HepG2 (cell line): Measurements from ENCODE around the gene RAB28.

Source experiments
- CHD2 ChIP-seq: IDR thresholded peaks from 2 replicates; pipeline ENCODE4 v1.6.1; 2011; ENCODE audit warnings: low read depth, low read length, improper control_type of control experiment
- MATR3 ChIP-seq: sonication (generic); formaldehyde crosslinking; IDR thresholded peaks from 2 replicates; pipeline ENCODE4 v1.4.0; 2020; ENCODE audit warnings: missing genetic modification reagents
- PCBP2 ChIP-seq: fragments of 200-400 bp; formaldehyde crosslinking; optimal IDR thresholded peaks from 2 replicates; pipeline ENCODE3; 2018; ENCODE audit warnings: low read length, low read depth; ENCODE audit not compliant: poor library complexity, severe bottlenecking
- POGZ ChIP-seq: sonication (generic); formaldehyde crosslinking; IDR thresholded peaks from 2 replicates; pipeline ENCODE4 v1.4.0; 2020; ENCODE audit warnings: mild to moderate bottlenecking, missing genetic modification reagents
- ZFP36 ChIP-seq: fragments of 150-350 bp; IDR thresholded peaks from 2 replicates; pipeline ENCODE4 v1.6.1; 2018; ENCODE audit warnings: borderline replicate concordance, low read length, low read depth; ENCODE audit not compliant: partially characterized antibody
- ZNF24 ChIP-seq: fragments of 450-650 bp; IDR thresholded peaks from 2 replicates; pipeline ENCODE4 v1.6.1; 2017; ENCODE audit warnings: antibody characterized with exemption, mild to moderate bottlenecking
- ZNF782 ChIP-seq: sonication (generic); formaldehyde crosslinking; IDR thresholded peaks from 2 replicates; pipeline ENCODE4 v1.4.0; 2020; ENCODE audit warnings: missing genetic modification reagents, mild to moderate bottlenecking, borderline replicate concordance
- TF ChIP-seq, protein P1 (sequence below): sonication (generic); formaldehyde crosslinking; IDR thresholded peaks from 2 replicates; pipeline ENCODE4 v1.5.0; 2020; ENCODE audit warnings: mild to moderate bottlenecking, missing genetic modification reagents, moderate library complexity
- TF ChIP-seq, protein P2 (sequence below): conservative IDR thresholded peaks from 2 replicates; pipeline ENCODE4 v1.6.1; 2018; ENCODE audit warnings: missing genetic modification reagents
- TF ChIP-seq, protein P3 (sequence below): sonication (generic); formaldehyde crosslinking; IDR thresholded peaks from 2 replicates; pipeline ENCODE4 v1.5.1; 2020; ENCODE audit warnings: mild to moderate bottlenecking, missing genetic modification reagents, moderate library complexity
- TF ChIP-seq, protein P4 (sequence below): sonication (generic); formaldehyde crosslinking; IDR thresholded peaks from 2 replicates; pipeline ENCODE4 v1.4.0; 2020; ENCODE audit warnings: missing genetic modification reagents

DNA sequence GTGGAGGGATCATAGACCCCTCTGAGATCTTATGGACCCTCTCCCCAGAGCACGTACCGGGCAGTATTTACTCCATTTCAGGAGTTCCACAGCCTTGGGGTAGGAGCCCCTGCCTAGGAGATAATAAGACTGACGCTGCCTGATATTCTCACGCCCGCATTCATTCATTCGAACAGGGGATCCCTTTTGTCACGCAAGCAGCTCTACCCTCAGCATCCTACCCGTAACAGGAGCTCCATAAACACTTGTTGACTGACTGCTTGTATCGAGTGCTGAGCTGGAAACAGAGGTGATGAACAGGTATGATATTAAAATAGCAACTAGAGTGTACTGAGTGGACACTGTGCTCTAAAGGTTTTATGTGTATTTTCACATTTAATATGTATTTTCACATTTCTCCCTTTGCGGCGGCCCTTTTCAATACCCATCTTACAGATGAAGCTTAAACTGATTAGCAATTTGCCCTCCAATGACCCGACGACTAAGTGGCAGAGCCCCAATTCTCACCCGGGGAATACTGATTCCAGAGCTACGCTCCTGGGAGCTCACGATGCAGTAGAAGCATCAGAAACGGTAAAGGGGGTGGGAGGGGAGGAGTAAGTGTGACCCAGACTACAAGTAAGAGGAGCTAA lies 888 bp downstream of the RAB28 start:
- no peak for TF ChIP-seq ZNF782 (CRISPR knock-in tag)
- TF ChIP-seq ZNF24, result no peak
- TF ChIP-seq, protein P1, sequence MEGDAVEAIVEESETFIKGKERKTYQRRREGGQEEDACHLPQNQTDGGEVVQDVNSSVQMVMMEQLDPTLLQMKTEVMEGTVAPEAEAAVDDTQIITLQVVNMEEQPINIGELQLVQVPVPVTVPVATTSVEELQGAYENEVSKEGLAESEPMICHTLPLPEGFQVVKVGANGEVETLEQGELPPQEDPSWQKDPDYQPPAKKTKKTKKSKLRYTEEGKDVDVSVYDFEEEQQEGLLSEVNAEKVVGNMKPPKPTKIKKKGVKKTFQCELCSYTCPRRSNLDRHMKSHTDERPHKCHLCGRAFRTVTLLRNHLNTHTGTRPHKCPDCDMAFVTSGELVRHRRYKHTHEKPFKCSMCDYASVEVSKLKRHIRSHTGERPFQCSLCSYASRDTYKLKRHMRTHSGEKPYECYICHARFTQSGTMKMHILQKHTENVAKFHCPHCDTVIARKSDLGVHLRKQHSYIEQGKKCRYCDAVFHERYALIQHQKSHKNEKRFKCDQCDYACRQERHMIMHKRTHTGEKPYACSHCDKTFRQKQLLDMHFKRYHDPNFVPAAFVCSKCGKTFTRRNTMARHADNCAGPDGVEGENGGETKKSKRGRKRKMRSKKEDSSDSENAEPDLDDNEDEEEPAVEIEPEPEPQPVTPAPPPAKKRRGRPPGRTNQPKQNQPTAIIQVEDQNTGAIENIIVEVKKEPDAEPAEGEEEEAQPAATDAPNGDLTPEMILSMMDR, result no peak
- no peak for TF ChIP-seq ZFP36
- TF ChIP-seq PCBP2, result no peak
- TF ChIP-seq, protein P2, sequence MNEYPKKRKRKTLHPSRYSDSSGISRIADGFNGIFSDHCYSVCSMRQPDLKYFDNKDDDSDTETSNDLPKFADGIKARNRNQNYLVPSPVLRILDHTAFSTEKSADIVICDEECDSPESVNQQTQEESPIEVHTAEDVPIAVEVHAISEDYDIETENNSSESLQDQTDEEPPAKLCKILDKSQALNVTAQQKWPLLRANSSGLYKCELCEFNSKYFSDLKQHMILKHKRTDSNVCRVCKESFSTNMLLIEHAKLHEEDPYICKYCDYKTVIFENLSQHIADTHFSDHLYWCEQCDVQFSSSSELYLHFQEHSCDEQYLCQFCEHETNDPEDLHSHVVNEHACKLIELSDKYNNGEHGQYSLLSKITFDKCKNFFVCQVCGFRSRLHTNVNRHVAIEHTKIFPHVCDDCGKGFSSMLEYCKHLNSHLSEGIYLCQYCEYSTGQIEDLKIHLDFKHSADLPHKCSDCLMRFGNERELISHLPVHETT (CRISPR knock-in tag), result no peak
- TF ChIP-seq, protein P3, sequence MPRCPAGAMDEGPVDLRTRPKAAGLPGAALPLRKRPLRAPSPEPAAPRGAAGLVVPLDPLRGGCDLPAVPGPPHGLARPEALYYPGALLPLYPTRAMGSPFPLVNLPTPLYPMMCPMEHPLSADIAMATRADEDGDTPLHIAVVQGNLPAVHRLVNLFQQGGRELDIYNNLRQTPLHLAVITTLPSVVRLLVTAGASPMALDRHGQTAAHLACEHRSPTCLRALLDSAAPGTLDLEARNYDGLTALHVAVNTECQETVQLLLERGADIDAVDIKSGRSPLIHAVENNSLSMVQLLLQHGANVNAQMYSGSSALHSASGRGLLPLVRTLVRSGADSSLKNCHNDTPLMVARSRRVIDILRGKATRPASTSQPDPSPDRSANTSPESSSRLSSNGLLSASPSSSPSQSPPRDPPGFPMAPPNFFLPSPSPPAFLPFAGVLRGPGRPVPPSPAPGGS (CRISPR knock-in tag), result no peak
- TF ChIP-seq CHD2, result no peak
- TF ChIP-seq POGZ (CRISPR knock-in tag), result no peak
- TF ChIP-seq MATR3, result no peak
- TF ChIP-seq, protein P4, sequence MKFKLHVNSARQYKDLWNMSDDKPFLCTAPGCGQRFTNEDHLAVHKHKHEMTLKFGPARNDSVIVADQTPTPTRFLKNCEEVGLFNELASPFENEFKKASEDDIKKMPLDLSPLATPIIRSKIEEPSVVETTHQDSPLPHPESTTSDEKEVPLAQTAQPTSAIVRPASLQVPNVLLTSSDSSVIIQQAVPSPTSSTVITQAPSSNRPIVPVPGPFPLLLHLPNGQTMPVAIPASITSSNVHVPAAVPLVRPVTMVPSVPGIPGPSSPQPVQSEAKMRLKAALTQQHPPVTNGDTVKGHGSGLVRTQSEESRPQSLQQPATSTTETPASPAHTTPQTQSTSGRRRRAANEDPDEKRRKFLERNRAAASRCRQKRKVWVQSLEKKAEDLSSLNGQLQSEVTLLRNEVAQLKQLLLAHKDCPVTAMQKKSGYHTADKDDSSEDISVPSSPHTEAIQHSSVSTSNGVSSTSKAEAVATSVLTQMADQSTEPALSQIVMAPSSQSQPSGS, result no peak
